K562 (cell line): Measurements from ENCODE around the gene SNX33. TPM values are rescaled to one million over a fixed set of nuclear protein-coding genes. Genes with fewer than 3 reads are reported as not detected.

ENCODE experiments used
- ATAC-seq: fragments of 200-7000 bp; cut with Tn5 transposase; 3 replicates; pipeline ENCODE4 v1.9.1; 2020; ENCODE audit warnings: moderate library complexity
- BruUV-seq: library from RNA; stranded (reverse); fragments of 400-500 nt; replicated peaks from 2 replicates; lab custom pipeline; 2021; lab: Mats Ljungman, UMichigan
- CTCF ChIA-PET: fragments of 300-600 bp; formaldehyde crosslinking; extraction: SDS; loops from one replicate; lab custom pipeline; 2021; ENCODE audit warnings: low intra/inter-chr PET ratio; lab: Yijun Ruan, JAX
- POLR2A ChIA-PET: fragments of 300-600, 350-650 bp; sonication (Branson Sonifier 250); formaldehyde crosslinking; extraction: SDS; loops from one replicate; lab custom pipeline; 2021; ENCODE audit warnings: antibody characterized with exemption, inconsistent platforms; lab: Yijun Ruan, JAX
- DNase-seq, 4 experiments: peaks; one replicate each; pipeline versions ENCODE4 v3.0.0 to v3.0.0-alpha.2; 2011 to 2018; ENCODE audit warnings: low spot score in 3 of 4, mixed read lengths in 3 of 4; ENCODE audit errors: extremely low read depth in 1 of 4
- FAIRE-seq: peaks from 2 replicates; lab custom pipeline; 2011; peaks lifted over from hg19 to GRCh38; lab: Jason Lieb, UNC
- H2AFZ ChIP-seq: 2 replicates; pipeline ENCODE4 v1.6.0; 2011; ENCODE audit warnings: low read depth, low read length, control low read depth, inconsistent platforms
- H3K27ac ChIP-seq: fragments of 200-600 bp; 3 replicates; pipeline ENCODE4 v1.8.0; 2011; ENCODE audit warnings: low read depth, mild to moderate bottlenecking, control low read depth, inconsistent platforms, low read length, moderate library complexity, mixed read lengths; ENCODE audit errors: extremely low read depth
- H3K27me3 ChIP-seq, 2 experiments: fragments of 300-600 bp in 1 of 2; 2 replicates in 1 of 2; 3 replicates in 1 of 2; pipeline versions ENCODE4 v1.6.0 to v1.8.0; 2011; ENCODE audit warnings: inconsistent platforms in 2 of 2, low read length in 2 of 2, mild to moderate bottlenecking in 1 of 2, mixed read lengths in 1 of 2, moderate library complexity in 1 of 2; ENCODE audit not compliant: control insufficient read depth in 2 of 2, insufficient read depth in 2 of 2
- H3K36me3 ChIP-seq: fragments of 300-600 bp; 3 replicates; pipeline ENCODE4 v1.8.0; 2011; ENCODE audit warnings: mild to moderate bottlenecking, low read length, inconsistent platforms; ENCODE audit not compliant: control insufficient read depth, insufficient read depth
- H3K4me1 ChIP-seq, 2 experiments: fragments of 200-600 bp in 1 of 2; replicated peaks in 1 of 2; 2 replicates in 1 of 2; 3 replicates in 1 of 2; pipeline versions ENCODE4 v1.5.1 to v1.8.0; 2011; ENCODE audit warnings: inconsistent platforms in 2 of 2, low read length in 2 of 2, mild to moderate bottlenecking in 1 of 2, mixed read lengths in 1 of 2, moderate library complexity in 1 of 2; ENCODE audit not compliant: control insufficient read depth in 2 of 2, insufficient read depth in 2 of 2
- H3K4me2 ChIP-seq: 2 replicates; pipeline ENCODE4 v1.6.1; 2011; ENCODE audit warnings: low read length, control low read depth, inconsistent platforms, mixed read lengths; ENCODE audit not compliant: insufficient read depth
- H3K4me3 ChIP-seq: fragments of 200-600 bp; sonication (generic), shearing (Covaris generic); 2 replicates; pipeline ENCODE4 v1.5.1; 2016; ENCODE audit warnings: control low read depth, inconsistent platforms
- H3K79me2 ChIP-seq: fragments of 200-600 bp; 3 replicates; pipeline ENCODE4 v1.8.0; 2011; ENCODE audit warnings: low read length, inconsistent platforms; ENCODE audit not compliant: control insufficient read depth, insufficient read depth
- H3K9ac ChIP-seq, 2 experiments: 2 replicates each; pipeline versions ENCODE4 v1.6.0 to v1.6.1; 2011; ENCODE audit warnings: low read depth in 2 of 2, low read length in 2 of 2, control low read depth in 1 of 2, inconsistent platforms in 1 of 2, mild to moderate bottlenecking in 1 of 2, mixed read lengths in 1 of 2; ENCODE audit not compliant: insufficient read depth in 1 of 2
- H3K9me1 ChIP-seq: one replicate; pipeline ENCODE4 v1.6.0; 2011; ENCODE audit warnings: inconsistent platforms, mild to moderate bottlenecking, low read length, moderate library complexity; ENCODE audit not compliant: control insufficient read depth, insufficient read depth
- H3K9me3 ChIP-seq: replicated peaks from 2 replicates; pipeline ENCODE4 v1.5.1; 2011; ENCODE audit warnings: low read depth, low read length, inconsistent platforms; ENCODE audit not compliant: control insufficient read depth, insufficient read depth
- H4K20me1 ChIP-seq: replicated peaks from 2 replicates; pipeline ENCODE4 v1.6.1; 2011; ENCODE audit warnings: low read length, inconsistent platforms, mixed read lengths; ENCODE audit not compliant: control insufficient read depth, insufficient read depth
- BMI1 ChIP-seq: fragments of 150-350 bp; IDR thresholded peaks from 2 replicates; pipeline ENCODE4 v1.6.1; 2014; ENCODE audit warnings: low read length
- ETV6 ChIP-seq, 3 experiments: fragments of 150-350 bp in 1 of 3; sonication (generic) in 1 of 3; formaldehyde crosslinking in 1 of 3; IDR thresholded peaks; 2 replicates each; pipeline versions ENCODE4 v1.6.1 to v1.8.0; 2014 to 2022; ENCODE audit warnings: borderline replicate concordance in 2 of 3, low read depth in 2 of 3, antibody characterized with exemption in 1 of 3, low read length in 1 of 3, mild to moderate bottlenecking in 1 of 3, missing genetic modification reagents in 1 of 3
- OTX1 ChIP-seq: fragments of 450-650 bp; formaldehyde crosslinking; IDR thresholded peaks from 2 replicates; pipeline ENCODE4 v1.4.0; 2022; ENCODE audit warnings: mild to moderate bottlenecking
- SMAD4 ChIP-seq: fragments of 250-450 bp; sonication (Bioruptor Pico); conservative IDR thresholded peaks from 2 replicates; pipeline ENCODE4 v1.8.0; 2021; ENCODE audit warnings: inconsistent platforms, mild to moderate bottlenecking, moderate library complexity
- ZC3H8 ChIP-seq: fragments of 450-650 bp; IDR thresholded peaks from 2 replicates; pipeline ENCODE4 v1.6.1; 2017
- WGBS: fragments of 100-300 bp; shearing (Covaris generic); methylation state at CpG from one replicate; pipeline ENCODE4 v1.1.6; 2016; ENCODE audit warnings: low coverage, mixed read lengths; ENCODE audit not compliant: insufficient coverage; ENCODE audit errors: missing lambda C conversion rate; 5-methylcytosine and 5-hydroxymethylcytosine counted together
- in situ Hi-C: fragments of 300-500 bp; cut with MboI; formaldehyde crosslinking; loops from 4 replicates; pipeline ENCODE4 v1.15.0; 2018; ENCODE audit warnings: inconsistent platforms, mixed read lengths
- intact Hi-C: fragments of 100-400 bp; cut with micrococcal nuclease; formaldehyde crosslinking; loops from 2 replicates; pipeline ENCODE4 v1.14.2; 2022
- polyA plus RNA-seq, 8 experiments: library from polyadenylated mRNA; depleted of rRNA in 4 of 8; stranded (reverse) in 5 of 8; unstranded in 3 of 8; fragments of >200 nt; fragmentation: Nextera tagmentation in 2 of 8; fragmentation: Illumina TruSeq in 1 of 8; extraction: Ambion mirVana in 2 of 8; extraction: Trizol in 1 of 8; gene quantifications; 2 replicates each; pipeline versions ENCODE4 v1.2.1 to v1.2.3, GENCODE V29; 2011 to 2014; ENCODE audit warnings: inconsistent platforms in 1 of 8, missing spikeins in 1 of 8
- total RNA-seq, 7 experiments: library from RNA; depleted of rRNA in 6 of 7; stranded (reverse); fragments of >200 nt in 6 of 7; fragmentation: Illumina TruSeq in 2 of 7; extraction: Trizol in 2 of 7; gene quantifications; 2 replicates each; pipeline versions ENCODE4 v1.2.1 to v1.2.3, GENCODE V29; 2011 to 2021; ENCODE audit warnings: low replicate concordance in 1 of 7
- TF ChIP-seq, protein P1 (sequence below), 2 experiments: fragments of 450-650 bp; IDR thresholded peaks; 2 replicates each; pipeline ENCODE4 v1.6.1; 2018; ENCODE audit warnings: mild to moderate bottlenecking in 2 of 2, low read depth in 1 of 2; ENCODE audit not compliant: partially characterized antibody in 2 of 2
- TF ChIP-seq, protein P2 (sequence below): fragments of 250-450 bp; sonication (Bioruptor Pico); IDR thresholded peaks from 2 replicates; pipeline ENCODE4 v1.4.0; 2020
- TF ChIP-seq, protein P3 (sequence below): fragments of 450-650 bp; IDR thresholded peaks from one replicate; pipeline ENCODE4 v1.6.1; 2018; ENCODE audit warnings: mild to moderate bottlenecking, moderate library complexity; ENCODE audit not compliant: partially characterized antibody

Gene SNX33
- total and polyA plus RNA-seq, 9 of the 15 experiments (the other 6 are each of a cell fraction or from before 2014, with no cell fraction given), result 1.4 to 14.1 (median 8.2) TPM

DNA sequence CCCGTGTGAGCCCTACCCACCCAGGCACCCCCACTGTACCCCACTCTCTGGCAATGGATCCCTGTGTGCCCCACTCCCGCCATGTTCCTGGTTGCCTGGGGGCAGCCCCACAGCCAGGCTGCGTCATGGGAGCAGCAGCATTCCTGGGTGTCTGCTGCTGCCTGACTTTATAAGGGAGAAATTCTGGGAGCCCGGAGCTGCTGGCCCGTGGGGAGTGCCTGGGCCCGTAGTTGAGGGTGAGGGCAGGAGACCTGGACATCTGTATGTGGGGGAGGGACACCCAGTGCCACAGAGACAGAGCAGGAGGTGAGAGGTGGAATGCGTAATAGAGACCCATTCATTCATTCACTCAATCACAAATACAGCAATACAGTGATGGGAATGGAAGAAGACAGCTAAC lies 49.8 kb downstream of the SNX33 start:
- H3K4me3 ChIP-seq, result no peak overlapping the region
- no peak for FAIRE-seq
- H3K27ac ChIP-seq, result no peak overlapping the region
- no peak overlapping the region for H3K4me2 ChIP-seq
- H3K36me3 ChIP-seq, result no peaks in the 10 kb centered on the region
- intact Hi-C loops, result no loop called here
- DNase-seq, result no peak
- ChIA-PET CTCF (no interaction called here), POLR2A (no interaction called here)
- H3K9ac ChIP-seq, result no peak overlapping the region
- H3K4me1 ChIP-seq, result peaks cover 19 to 52% of the 10 kb centered on the region in 2 experiments
- no peak overlapping the region for H2AFZ ChIP-seq
- no peaks in the 10 kb centered on the region for H3K9me3 ChIP-seq
- BruUV-seq, result no TSS peak
- TF ChIP-seq BMI1 (no peak), OTX1 (CRISPR knock-in tag) (no peak), ETV6 (IDR thresholded peaks at IDR 0.05; ENCODE audit: borderline replicate concordance in 1 of 2, low read depth in 2 of 2, low read length in 1 of 2) (no peak), ETV6 (CRISPR knock-in tag; IDR thresholded peaks at IDR 0.05; ENCODE audit: borderline replicate concordance) (no peak), ZC3H8 (no peak), SMAD4 (no peak)
- TF ChIP-seq, protein P1, sequence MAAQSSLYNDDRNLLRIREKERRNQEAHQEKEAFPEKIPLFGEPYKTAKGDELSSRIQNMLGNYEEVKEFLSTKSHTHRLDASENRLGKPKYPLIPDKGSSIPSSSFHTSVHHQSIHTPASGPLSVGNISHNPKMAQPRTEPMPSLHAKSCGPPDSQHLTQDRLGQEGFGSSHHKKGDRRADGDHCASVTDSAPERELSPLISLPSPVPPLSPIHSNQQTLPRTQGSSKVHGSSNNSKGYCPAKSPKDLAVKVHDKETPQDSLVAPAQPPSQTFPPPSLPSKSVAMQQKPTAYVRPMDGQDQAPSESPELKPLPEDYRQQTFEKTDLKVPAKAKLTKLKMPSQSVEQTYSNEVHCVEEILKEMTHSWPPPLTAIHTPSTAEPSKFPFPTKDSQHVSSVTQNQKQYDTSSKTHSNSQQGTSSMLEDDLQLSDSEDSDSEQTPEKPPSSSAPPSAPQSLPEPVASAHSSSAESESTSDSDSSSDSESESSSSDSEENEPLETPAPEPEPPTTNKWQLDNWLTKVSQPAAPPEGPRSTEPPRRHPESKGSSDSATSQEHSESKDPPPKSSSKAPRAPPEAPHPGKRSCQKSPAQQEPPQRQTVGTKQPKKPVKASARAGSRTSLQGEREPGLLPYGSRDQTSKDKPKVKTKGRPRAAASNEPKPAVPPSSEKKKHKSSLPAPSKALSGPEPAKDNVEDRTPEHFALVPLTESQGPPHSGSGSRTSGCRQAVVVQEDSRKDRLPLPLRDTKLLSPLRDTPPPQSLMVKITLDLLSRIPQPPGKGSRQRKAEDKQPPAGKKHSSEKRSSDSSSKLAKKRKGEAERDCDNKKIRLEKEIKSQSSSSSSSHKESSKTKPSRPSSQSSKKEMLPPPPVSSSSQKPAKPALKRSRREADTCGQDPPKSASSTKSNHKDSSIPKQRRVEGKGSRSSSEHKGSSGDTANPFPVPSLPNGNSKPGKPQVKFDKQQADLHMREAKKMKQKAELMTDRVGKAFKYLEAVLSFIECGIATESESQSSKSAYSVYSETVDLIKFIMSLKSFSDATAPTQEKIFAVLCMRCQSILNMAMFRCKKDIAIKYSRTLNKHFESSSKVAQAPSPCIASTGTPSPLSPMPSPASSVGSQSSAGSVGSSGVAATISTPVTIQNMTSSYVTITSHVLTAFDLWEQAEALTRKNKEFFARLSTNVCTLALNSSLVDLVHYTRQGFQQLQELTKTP (IDR thresholded peaks at IDR 0.05; ENCODE audit: low read depth in 1 of 2, partially characterized antibody in 2 of 2), result no peak
- TF ChIP-seq, protein P2, sequence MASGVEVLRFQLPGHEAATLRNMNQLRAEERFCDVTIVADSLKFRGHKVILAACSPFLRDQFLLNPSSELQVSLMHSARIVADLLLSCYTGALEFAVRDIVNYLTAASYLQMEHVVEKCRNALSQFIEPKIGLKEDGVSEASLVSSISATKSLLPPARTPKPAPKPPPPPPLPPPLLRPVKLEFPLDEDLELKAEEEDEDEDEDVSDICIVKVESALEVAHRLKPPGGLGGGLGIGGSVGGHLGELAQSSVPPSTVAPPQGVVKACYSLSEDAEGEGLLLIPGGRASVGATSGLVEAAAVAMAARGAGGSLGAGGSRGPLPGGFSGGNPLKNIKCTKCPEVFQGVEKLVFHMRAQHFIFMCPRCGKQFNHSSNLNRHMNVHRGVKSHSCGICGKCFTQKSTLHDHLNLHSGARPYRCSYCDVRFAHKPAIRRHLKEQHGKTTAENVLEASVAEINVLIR, result no peak
- TF ChIP-seq, protein P3, sequence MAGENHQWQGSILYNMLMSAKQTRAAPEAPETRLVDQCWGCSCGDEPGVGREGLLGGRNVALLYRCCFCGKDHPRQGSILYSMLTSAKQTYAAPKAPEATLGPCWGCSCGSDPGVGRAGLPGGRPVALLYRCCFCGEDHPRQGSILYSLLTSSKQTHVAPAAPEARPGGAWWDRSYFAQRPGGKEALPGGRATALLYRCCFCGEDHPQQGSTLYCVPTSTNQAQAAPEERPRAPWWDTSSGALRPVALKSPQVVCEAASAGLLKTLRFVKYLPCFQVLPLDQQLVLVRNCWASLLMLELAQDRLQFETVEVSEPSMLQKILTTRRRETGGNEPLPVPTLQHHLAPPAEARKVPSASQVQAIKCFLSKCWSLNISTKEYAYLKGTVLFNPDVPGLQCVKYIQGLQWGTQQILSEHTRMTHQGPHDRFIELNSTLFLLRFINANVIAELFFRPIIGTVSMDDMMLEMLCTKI, result no peak
- no peaks in the 10 kb centered on the region for H3K79me2 ChIP-seq
- no peaks in the 10 kb centered on the region for H3K9me1 ChIP-seq
- 17% methylated on average over 6 of the region's 7 CpGs for WGBS
- H3K27me3 ChIP-seq, result no peaks in the 10 kb centered on the region
- no peak for ATAC-seq
- in situ Hi-C loops, result no loop called here
- H4K20me1 ChIP-seq, result peaks cover 7% of the 10 kb centered on the region; the same call in 1 of the 2 replicates
